NB4 (cell line): ENCODE results near the gene RNF150.

Experiments
- DNase-seq: peaks from one replicate; pipeline ENCODE4 v3.0.0; 2010; ENCODE audit warnings: low read depth
- H3K4me3 ChIP-seq: one replicate; pipeline ENCODE4 v1.5.1; 2011; ENCODE audit warnings: mild to moderate bottlenecking, low read depth, low read length, moderate library complexity
- MYC ChIP-seq: IDR thresholded peaks from 2 replicates; pipeline ENCODE4 v1.6.1; 2011; ENCODE audit warnings: low read depth, low read length
- POLR2A ChIP-seq: IDR thresholded peaks from 2 replicates; pipeline ENCODE4 v1.6.1; 2011; ENCODE audit warnings: mild to moderate bottlenecking; ENCODE audit not compliant: insufficient read length; ENCODE audit errors: extremely low read depth
- TF ChIP-seq, protein P1 (sequence below): IDR thresholded peaks from 2 replicates; pipeline ENCODE4 v1.6.1; 2011; ENCODE audit warnings: low read depth, low read length
- TF ChIP-seq, protein P2 (sequence below): IDR thresholded peaks from one replicate; pipeline ENCODE4 v1.5.1; 2012; ENCODE audit warnings: low read depth, low read length

The RNF150 gene

GRCh38 chr4:140976768-140977167, 156.5 kb downstream of the RNF150 start:
- DNase-seq, result no peak
- no peak overlapping the region for H3K4me3 ChIP-seq
- no peak for TF ChIP-seq POLR2A
- TF ChIP-seq, protein P1, sequence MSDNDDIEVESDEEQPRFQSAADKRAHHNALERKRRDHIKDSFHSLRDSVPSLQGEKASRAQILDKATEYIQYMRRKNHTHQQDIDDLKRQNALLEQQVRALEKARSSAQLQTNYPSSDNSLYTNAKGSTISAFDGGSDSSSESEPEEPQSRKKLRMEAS, result no peak
- TF ChIP-seq MYC, result no peak
- TF ChIP-seq, protein P2, sequence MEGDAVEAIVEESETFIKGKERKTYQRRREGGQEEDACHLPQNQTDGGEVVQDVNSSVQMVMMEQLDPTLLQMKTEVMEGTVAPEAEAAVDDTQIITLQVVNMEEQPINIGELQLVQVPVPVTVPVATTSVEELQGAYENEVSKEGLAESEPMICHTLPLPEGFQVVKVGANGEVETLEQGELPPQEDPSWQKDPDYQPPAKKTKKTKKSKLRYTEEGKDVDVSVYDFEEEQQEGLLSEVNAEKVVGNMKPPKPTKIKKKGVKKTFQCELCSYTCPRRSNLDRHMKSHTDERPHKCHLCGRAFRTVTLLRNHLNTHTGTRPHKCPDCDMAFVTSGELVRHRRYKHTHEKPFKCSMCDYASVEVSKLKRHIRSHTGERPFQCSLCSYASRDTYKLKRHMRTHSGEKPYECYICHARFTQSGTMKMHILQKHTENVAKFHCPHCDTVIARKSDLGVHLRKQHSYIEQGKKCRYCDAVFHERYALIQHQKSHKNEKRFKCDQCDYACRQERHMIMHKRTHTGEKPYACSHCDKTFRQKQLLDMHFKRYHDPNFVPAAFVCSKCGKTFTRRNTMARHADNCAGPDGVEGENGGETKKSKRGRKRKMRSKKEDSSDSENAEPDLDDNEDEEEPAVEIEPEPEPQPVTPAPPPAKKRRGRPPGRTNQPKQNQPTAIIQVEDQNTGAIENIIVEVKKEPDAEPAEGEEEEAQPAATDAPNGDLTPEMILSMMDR, result no peak

GRCh38 chr4:140971077-140971792, 162.0 kb downstream of the RNF150 start:
- TF ChIP-seq, protein P1, result no peak
- TF ChIP-seq, protein P2, result no peak
- TF ChIP-seq MYC (no peak), POLR2A (no peak)
- no peak overlapping the region for H3K4me3 ChIP-seq
- no peak for DNase-seq

DNA sequence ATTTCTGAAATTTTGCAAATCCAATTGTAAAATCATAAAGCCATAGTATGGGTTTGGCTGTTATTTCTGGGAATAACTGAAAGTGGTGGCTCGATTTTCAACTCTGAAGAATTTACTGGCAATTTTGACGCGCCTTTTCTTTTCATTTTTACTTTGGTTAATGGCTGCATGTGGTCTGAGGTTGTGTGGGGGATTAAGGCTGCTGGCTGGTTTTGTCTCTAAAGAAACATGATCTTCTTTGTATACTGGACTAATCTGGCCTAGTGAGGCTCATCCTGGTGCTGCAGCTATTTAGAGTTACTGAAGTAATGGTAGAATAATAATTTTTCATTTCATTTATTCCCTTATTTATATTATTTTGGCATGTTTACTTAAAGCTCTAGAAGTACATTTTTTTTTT, 164.0 kb downstream of the RNF150 start:
- no peak for DNase-seq
- no peak overlapping the region for H3K4me3 ChIP-seq
- TF ChIP-seq, protein P1, result no peak
- TF ChIP-seq MYC (no peak), POLR2A (no peak)
- TF ChIP-seq, protein P2, result no peak

DNA sequence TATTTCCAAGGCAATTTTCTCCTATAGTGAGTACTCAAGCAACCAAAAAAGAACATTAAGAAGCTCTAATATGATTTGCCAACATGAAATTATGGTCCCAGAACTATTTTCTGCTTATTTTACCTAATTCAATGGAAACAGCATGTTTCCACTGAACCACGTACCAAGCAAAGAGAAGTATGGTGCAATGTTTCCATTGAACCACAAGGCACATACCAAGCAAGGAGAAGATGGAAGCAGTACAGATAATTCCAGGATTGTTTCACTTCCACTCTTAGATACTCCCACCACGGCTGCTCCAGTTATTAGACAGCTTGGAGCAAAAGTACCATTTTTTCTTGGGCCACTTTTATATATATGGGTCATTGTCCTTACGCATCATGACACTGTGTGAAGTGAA, 164.9 kb downstream of the RNF150 start:
- no peak for DNase-seq
- TF ChIP-seq, protein P2, result no peak
- TF ChIP-seq, protein P1, result no peak
- no peak for TF ChIP-seq POLR2A
- H3K4me3 ChIP-seq, result no peak overlapping the region

DNA sequence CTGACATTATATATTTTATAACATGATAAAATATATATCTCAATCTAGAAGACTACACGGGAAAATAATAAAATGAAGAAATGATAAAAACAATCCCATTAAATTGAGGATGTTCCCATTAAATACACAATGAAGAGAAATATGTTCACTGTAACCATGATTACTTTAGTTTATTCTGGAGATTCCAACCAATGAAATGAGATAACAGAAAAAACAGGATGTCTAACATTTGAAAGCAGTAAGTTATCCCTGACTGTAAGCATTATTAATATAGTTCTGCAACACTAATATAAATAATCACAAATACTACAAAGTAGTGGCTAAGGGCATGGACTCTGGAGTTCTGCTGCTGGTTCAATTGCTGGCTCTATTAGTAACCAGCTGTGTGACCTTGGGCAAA, 169.4 kb downstream of the RNF150 start:
- TF ChIP-seq, protein P1, result no peak
- TF ChIP-seq MYC (no peak), POLR2A (no peak)
- TF ChIP-seq, protein P2, result no peak
- H3K4me3 ChIP-seq, result no peak overlapping the region
- DNase-seq, result no peak
